HG02973 (cell line): ENCODE data around the gene RALGAPB.
"Not testable (repeated sequence)": the region's sequence is repeated elsewhere in the genome, so short reads cannot be mapped to it uniquely, and the experiment has no call there.

ENCODE experiments used
- ATAC-seq: cut with Tn5 transposase; IDR thresholded peaks from one replicate; pipeline ENCODE4 v1.9.1; 2021; ENCODE audit warnings: moderate library complexity; ENCODE audit not compliant: unreplicated experiment

The RALGAPB gene

GRCh38 chr20:38472513-38473366 lies at the start of gene RALGAPB:
TSS of gene RALGAPB (plus strand) at chr20:38472843. CDS start at chr20:38488433, 15,590 bp downstream.
- peak; percentile 88 for ATAC-seq

GRCh38 chr20:38423541-38423940 lies 49.1 kb upstream of the RALGAPB start:
- no peak for ATAC-seq

GRCh38 chr20:38424401-38424800 lies 48.2 kb upstream of the RALGAPB start:
- no peak for ATAC-seq

- no peak for ATAC-seq
These were observed 46.4 kb upstream of the RALGAPB start for GRCh38 chr20:38426006-38426897.

GRCh38 chr20:38427655-38428023 lies 45.0 kb upstream of the RALGAPB start:
- ATAC-seq, result no peak

GRCh38 chr20:38428800-38429199 lies 43.8 kb upstream of the RALGAPB start:
- no peak for ATAC-seq

- ATAC-seq, result no peak
These were observed 43.3 kb upstream of the RALGAPB start for GRCh38 chr20:38429301-38429700.

GRCh38 chr20:38430679-38431325 lies 41.8 kb upstream of the RALGAPB start:
- ATAC-seq, result no peak

- ATAC-seq, result no peak
These were observed 40.4 kb upstream of the RALGAPB start for GRCh38 chr20:38432292-38432691.

- ATAC-seq, result not testable (repeated sequence)
These were observed 39.8 kb upstream of the RALGAPB start for GRCh38 chr20:38432870-38433269.

- ATAC-seq, result no peak
These were observed 39.2 kb upstream of the RALGAPB start for GRCh38 chr20:38433304-38433972.

- no peak for ATAC-seq
These were observed 38.3 kb upstream of the RALGAPB start for GRCh38 chr20:38434301-38434741.

GRCh38 chr20:38434770-38435554 lies 37.7 kb upstream of the RALGAPB start, which contains the start of gene SNHG17:
TSS of gene SNHG17 (minus strand) at chr20:38435328.
- ATAC-seq, result peak; percentile 49

- ATAC-seq, result no peak
These were observed 37.1 kb upstream of the RALGAPB start for GRCh38 chr20:38435555-38435939.

- ATAC-seq, result no peak
These were observed 34.8 kb upstream of the RALGAPB start for GRCh38 chr20:38437796-38438195.

- not testable (repeated sequence) for ATAC-seq
These were observed 31.5 kb upstream of the RALGAPB start for GRCh38 chr20:38441110-38441509.

GRCh38 chr20:38441916-38442315 lies 30.7 kb upstream of the RALGAPB start:
- no peak for ATAC-seq

- ATAC-seq, result no peak
These were observed 27.3 kb upstream of the RALGAPB start for GRCh38 chr20:38445381-38445796.

- no peak for ATAC-seq
These were observed 26.7 kb upstream of the RALGAPB start for GRCh38 chr20:38445901-38446425.
